Fibroblast of skin of scalp (primary cell): ENCODE data around the gene S100A7.
"Not testable (repeated sequence)": the region's sequence is repeated elsewhere in the genome, so short reads cannot be mapped to it uniquely, and the experiment has no call there.

Experiments
- DNase-seq: peaks from one replicate; pipeline ENCODE4 v3.0.0-alpha.2; 2013

Gene S100A7

DNA sequence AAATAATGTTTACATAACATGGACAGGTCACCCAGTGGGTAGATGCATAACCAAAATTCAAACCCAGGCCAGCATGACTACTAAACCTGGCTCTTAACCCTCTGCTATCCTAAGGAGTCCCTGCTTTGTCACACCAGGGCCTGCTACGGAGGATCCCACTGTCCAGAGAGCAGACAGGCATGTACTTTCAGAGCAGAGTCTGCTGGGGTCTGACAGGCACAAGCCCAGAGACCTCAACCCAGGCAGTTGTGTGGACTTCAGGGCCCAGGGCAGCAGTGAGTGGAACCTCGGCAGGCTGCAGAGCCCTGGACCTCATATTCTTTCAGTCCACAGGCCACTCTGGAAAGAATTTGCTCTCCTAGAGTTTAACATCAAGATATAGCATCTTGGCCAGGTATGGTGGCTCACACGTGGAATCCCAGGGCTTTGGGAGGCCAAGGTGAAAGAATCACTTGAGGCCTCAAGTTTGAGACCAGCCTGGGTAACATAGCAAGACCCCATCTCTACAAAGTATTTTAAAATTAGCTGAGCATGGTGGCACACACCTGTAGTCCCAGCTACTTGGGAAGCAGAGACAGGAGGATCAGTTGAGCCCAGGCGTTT is 16.1 kb upstream of the S100A7 start:
- DNase-seq: no peak

DNA sequence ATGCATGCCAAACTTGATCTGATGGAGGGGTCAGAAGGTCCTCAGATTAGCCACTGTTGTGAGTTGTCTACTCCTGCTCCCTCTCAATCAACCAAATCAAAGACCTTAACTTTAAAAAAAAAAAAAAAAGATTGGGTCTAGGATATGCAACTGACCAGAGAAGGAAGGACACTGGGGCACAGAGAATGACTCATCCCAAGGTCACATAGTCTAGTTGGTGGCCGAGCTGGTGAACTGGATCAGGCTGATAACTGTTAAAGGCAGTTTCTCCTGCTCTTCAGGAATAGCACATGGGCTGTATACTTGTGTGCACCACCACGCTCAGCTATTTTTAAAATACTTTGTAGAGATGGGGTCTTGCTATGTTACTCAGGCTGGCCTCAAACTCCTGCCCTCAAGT is 14.8 kb upstream of the S100A7 start:
- DNase-seq: no peak

DNA sequence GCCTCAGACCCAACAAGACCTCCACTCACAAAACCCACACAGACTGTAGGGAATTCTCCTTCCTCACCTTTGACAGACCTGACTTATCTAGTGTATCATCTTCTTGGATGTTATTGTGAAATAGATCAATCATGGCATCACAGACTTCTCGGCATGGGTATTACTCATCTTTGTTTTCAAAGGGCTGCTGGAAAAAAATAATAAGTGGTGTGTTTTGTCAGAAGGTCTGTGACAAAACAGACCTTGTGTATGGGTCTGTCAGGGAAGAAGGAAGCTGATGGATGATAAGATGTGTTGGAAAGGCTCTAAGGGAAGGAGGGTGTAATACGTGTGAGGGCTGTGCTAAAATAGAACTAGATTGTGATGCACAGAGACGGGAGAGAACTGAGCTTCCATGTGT is 13.9 kb upstream of the S100A7 start:
- DNase-seq: no peak

DNA sequence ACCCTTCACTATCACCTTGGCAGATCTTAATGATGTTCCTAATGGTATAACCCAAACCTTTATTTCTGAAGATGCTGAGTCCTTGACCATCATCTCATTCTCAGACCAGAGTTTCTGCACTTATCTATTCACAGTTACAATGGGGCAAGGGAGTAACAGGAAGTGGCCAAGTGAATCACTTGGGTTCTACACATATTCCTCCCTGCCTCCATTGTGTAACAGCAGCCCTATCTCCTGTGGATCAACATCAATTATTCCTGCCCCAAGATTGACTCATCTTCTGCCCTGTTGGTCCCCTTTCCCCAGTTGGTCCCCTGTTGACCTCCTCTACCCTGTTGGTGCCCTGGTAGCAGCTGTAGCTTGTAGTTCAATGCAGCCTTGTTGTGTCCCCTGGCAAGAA is 10.3 kb upstream of the S100A7 start:
- no peak for DNase-seq

DNA sequence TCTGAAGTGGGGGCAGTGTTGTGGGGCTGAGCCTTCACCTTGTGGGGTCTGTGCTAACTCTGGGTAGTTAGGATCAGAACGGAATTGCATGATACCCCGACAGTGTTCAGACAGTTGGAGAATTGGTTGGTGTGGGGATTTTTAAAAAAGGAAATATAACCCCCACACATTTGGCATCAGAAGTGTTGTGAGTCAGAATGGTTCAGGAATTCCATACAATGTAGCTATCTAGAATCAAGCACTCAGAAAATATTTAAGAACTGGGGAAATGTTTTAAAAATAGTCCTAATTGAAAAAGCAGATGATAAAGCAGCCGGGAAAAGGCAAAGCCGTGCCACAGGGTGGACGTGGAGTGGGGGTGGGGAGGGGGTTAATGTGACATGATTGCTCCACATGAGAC is 6.5 kb upstream of the S100A7 start:
- peak; percentile 14 for DNase-seq

DNA sequence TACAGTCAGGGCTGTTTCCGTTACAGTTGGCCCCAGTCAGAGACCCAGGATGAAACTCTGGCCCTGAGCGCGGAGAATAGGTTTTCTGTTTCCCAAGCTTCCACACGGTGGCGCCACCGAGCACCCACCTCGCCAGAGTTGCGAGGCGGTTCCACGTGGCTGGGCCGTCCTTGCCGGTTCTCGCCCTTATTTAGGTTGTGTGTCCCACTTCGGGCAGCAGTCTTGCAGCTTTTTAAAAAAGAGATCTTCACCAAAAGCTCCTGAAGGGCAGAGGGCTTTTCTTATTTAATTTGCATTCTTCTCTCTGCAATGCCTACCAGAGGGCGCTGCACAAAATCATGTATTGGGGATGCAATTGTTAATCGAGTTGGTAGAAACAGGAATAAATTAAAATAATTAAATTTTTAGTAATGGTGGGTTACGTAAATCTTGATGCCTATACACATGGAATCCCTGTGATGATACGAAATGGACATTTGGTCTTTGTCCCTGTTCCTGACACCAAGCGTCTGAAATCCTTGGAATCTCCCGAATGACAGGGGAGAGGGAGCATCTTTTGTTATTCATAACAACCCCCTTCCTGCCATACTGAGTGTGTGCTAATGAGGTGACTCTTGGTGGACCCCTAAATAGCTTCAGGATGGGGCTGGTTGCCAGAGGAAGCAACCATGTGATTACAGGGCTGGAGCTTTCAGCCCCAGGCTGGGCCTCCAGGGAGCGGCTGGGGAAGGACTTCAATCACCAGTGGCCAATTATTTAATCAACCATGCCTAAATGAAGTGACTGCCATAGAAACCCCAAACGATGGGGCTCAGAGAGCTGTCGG is 5.6 kb upstream of the S100A7 start:
- DNase-seq: peak; percentile 33

DNA sequence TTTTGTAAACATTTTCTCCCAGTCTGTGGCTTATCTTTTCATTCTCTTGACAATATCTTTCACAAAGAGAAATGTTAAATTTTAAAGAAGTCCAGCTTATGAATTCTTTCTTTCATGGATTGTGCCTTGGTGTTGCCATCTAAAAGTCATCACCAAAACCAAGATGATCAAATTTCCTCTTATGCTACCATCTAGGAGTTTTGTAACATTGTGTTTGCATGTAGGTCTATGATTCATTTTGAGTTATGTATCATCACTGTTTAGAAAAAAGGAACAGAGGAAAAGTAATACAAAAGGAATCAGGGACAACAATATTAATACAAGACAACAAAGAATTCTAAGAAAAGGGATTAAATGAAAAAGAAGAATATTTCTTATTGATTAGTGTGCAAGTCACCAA is 2.3 kb upstream of the S100A7 start:
- not testable (repeated sequence) for DNase-seq

DNA sequence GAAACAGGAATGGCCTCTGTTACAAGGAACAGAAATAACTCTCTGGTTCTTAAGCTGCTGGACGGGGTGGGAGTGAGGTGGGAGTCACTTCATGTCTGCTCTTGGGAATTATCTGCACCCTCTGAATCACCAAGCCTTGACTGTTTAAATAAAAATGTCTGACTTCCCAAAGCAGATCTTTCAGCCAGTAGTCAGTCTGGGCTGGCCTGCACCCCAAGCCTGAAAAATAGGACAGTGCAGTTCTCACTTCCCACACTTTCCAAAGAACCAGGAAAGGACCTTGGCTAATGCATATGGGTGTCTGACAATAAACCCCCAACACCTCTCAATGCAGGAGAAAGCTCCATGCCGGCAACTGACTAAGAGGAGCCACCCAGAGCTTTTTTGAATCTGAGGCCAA is 796 bp downstream of the S100A7 start:
- DNase-seq: no peak

DNA sequence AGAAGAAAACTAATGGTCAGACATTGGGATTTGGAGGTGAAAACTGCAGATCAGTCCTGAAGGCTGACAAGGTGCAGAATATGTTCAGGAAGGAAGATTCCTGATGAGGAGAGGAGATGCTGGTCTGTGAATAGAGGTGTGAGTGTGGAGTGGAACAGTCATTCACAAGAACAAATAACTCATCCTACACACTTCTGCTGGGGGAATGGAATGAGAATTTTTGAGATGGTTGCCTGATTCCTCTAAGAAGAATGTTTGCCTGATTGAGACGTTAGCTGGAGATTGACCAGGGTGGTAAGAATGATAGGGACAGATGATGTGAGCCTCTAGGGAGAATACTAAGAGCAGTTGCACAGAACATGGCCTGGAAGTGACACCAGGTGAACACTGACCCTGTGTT is 4.1 kb downstream of the S100A7 start:
- DNase-seq: no peak

DNA sequence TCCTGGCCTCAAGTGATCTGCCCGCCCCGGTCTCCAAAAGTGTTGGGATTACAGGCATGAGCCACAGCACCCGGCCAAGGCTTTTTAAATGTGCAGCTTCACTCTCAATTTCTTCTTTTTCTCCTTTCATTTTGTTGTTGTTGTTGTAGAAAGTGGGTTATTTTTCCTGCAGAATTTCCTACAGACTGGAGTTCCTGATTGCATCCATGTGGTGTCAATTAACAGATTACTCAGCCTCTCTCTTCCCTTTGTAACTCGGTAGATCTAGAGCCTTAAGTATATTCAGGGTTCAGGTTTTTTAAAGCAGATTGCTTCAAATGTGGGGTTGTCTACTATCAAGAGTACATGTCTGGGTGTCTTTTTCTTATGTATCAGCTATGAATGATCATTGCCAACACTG is 11.6 kb downstream of the S100A7 start:
- DNase-seq: not testable (repeated sequence)

DNA sequence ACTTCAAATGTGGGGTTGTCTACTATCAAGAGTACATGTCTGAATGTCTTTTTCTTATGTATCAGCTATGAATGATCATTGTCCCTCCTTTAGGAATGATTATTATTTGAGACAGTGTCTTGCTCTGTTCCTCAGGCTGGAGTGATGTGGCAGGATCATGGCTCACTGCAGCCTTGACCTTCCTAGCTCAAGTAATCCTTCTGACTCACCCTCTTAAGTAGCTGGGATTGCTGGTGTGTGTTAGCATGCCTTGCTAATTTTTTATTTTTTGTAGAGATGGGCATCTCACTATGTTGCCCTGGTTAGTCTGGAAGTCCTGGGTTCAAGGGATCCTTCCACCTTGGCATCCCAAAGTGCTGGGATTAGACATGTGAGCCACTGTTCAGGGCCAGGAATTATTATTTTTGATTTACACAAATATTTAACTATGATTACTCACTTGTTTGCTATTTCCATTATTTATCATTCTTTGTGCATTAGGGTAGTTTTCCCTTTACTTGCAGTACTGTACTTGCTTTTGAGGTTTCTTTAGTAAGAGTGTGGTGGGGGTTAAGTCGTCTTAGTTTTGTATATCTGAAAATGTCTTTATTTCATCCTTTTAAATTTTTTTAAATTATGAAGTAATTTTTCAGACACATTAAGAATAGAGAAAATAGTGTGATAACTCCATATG is 12.8 kb downstream of the S100A7 start:
- DNase-seq: peak; percentile 22

DNA sequence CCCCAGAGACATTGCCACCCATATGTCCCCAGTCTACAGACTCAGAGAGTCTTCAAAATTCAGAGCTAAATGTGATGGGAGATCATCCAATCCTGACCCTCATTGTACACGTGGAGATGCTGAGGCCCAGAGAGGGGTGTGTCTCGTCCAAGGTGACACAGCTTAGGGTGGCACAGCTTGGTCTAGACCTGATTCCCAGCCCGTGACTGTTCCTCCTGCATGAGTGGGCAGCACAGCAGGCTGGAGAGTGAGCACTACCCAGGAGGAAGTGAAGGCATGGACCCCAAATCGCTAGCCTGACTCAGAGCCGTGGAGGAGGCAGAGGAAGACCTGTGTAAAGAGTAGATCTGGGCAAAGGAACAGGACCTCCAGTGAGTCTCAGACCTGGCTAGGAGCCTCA is 16.4 kb downstream of the S100A7 start:
- DNase-seq: no peak

DNA sequence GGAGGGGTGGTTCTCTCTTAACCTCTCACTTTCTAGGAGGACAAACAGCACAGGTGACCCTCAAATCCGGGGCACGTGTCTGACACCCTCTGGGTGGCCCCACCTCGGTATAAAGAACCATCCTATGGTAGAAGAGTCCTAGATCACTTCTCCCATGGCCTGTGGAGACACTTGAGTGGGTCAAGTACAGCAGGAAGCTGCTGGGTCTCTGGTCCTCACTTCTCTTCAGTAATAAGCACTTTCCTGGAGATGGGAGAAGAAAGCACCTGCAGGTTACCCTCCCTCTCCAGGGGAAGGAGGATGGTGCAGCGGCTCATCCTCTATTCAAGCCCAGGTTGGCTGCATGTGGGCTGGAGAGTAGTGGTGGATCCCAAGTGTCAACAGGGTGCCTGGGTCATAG is 17.0 kb downstream of the S100A7 start:
- no peak for DNase-seq

DNA sequence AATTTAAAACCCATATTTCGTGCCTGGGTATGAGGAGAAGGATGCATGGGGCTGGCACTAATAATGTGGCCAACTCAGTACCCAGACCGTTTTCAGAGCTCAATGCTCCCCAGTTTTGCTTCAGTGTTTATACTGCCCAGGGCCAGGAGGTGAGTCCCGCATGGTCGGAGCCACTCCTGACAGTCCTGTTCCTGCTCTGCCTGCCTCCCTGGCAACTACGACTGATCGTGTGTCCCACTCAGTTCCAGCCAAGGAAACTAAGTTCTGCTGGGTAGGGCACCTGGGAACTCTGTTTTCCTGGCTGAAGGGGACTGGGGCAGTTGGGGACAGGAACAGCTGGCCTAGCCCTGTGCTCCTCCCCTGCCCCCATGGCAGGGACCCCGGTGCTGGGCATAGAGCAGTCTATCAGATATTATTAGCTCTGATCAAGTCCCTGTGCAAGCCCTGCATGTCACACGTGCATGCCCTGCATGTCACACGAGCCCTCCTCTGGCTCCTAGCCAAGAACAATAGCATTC is 19.2 kb downstream of the S100A7 start:
- no peak for DNase-seq

DNA sequence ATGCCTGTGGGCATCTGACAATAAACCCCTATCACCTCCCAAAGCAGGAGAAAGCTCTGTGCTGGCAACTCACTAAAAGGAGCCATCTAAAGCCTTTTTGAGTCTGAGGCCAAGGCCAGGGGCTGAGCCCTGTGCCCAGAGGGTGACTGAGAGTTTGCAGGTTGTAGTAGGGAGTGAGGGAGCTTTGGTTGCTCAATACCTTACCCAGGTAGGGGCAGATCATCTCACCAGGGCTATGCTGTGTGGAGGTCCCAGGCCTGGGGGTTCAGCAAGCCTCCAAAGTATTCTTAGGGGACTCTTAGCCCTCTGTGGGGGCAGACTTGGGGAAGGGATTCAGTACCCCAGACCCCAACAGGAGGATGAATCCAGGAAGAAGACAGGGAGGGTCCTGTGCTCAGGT is 21.2 kb downstream of the S100A7 start:
- no peak for DNase-seq

DNA sequence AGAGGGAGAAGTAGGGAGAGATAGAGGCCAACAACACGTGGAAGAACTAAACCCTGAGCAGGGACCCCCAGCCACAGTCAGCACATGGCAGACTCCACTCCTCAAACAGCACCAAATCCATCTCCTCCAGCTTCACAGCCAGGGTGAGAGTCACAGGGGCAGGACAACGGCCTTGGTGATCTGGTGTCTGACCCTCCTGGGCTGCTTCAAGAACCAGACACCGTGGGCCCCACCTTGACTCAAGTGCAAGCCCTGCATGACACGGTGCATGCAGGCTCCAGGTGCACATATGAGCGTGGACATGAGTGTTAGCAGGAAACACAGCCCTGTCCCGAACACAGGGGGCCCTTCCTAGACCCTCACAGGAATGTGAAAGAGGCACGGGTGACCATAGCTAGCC is 21.9 kb downstream of the S100A7 start:
- no peak for DNase-seq

DNA sequence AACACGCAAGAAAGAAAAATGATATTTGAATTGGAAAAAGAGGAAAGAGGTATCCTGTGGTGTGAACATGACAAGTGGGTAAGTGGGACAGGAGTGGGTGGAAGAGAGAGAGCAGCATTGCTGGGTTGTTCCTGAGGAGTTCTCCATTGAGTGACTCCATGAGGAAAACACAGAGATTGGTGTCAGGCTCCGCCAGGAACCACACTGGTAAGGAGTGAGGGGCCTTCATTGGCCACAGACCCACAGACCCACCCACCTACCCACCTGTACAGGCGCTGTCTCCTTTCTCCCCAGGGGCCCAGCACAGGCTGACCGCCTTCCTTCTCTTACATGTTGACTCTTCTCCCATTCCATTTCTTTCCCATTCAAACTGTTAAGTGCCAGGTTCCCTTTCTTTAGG is 23.2 kb downstream of the S100A7 start:
- no peak for DNase-seq

DNA sequence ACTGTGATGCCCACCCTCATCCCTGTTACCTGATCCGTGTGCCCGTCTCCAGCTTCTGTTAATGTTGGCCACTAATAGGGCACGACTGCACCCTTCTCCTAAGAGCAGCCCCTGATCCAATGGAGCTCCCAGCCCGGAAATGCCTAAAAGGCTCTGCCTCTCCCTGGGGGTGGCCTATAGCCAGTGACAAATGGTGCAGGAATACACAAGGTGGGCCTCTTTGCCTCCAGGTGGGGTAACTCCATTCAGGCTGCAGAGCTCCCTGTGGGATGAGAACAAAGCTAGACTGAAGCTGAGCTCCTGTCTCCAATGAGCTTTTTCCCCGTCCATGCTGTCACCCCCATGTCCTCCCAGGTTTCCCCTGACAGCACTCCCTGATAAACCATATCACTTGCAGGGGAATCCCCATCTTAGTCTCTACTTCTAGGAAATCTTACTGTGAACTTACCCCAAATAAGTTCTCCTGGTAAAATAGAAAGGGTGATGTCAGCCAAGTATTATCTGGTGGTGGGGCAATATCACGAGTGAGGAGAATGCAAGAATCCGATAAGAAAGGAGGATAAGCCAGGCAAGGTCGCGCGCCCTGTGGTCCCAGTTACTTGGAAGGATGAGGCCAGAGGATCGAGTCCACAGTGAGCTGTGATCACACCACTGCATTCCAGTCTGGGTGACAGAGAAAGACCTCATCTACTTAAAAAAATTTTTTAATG is 25.6 kb downstream of the S100A7 start:
- no peak for DNase-seq

DNA sequence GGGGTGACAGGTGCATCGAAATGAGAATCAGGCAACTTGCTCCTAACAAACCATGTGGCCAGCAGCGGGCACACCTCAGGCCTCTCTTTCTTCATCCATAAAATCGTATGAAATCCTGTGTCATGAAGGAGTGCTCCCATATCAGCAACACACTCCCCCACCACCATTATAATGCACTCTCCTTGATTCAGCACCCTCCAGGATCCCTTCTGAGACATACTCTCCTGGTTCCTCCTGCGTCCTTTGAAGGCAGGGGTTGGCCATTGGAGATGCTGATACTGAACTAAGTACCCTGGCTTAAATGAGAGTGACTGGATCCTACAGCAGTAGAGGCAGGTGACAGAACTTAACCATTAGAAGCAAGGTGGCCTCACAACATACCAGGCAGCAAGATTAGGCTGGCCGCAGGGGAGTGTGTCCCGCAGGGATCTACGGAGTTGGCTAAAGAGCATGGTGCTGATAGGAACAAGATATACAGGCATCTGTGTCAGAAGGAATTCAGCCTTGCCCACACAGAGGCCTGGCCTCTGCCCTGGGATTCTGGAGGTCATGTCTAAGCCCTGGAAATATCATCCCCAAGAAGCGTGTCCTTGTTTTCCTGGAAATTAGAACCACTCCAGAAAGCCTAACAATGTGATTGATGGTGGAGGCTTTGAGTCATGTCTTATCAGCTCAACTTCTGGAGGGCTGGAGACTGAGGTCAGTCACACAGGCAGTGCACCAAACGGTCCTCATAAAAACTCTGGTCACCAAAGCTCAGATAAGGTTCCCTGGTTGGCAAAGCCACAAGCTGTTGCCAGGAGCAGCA is 27.4 kb downstream of the S100A7 start:
- no peak for DNase-seq

DNA sequence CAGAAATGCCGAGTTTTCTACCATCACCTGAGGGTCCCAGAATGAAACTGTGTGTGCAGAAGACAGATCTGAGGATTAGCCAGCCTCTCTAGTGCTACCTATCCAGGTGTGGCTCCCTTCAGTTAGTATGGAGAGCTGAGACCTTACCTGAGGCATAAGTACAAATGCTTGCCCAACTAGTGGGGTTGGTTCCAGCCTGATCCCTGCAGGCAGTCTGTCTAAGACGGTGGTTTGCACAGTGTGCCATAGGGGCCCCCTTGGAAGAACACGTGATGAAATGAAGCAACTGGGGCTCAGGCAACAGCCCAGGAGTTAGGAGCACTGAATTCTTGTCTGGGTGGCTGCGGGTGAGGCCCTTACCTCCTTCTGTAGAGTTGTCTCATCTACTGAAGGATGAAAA is 28.5 kb downstream of the S100A7 start:
- DNase-seq: no peak

DNA sequence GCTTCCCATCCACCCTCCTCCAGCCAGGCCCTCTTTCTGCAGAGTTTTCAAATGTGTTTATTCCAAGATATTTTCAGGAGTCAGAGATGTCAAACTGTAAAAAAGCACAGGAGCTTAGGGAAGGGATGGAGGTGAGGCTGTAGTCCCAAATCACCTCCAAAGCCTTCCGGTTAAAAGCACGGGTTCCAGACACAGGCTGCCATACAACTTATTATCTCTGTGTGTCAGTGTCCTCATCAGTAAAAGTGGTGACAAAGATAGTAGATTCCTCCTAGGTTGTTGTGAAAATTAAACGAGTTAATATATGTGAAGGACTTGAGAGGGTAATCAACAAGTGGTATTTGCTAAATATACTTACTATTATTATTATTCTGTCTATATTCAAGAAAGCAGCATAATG is 29.0 kb downstream of the S100A7 start:
- no peak for DNase-seq

DNA sequence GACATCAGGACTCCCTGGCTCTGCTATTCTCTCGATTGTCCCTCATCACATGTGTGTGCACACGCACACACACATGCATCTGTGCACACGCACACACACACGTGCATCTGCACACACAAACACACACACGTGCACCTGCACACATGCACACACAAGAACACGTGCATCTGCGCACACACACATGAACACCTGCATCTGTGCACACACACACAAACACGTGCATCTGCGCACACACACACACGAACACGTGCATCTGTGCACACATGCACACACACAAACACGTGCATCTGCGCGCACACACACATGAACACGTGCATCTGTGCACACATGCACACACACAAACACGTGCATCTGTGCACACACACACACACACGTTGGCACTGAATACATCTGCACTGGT is 29.4 kb downstream of the S100A7 start:
- no peak for DNase-seq
